Bronchial epithelial cell (primary cell): ENCODE measurements around the gene CKS1B. TPM values are rescaled to one million over a fixed set of nuclear protein-coding genes. Genes with fewer than 3 reads are reported as not detected.

Source experiments
- DNase-seq: peaks from one replicate; pipeline ENCODE4 v3.0.0-alpha.2; 2010; ENCODE audit warnings: low read depth
- FAIRE-seq: peaks from 2 replicates; lab custom pipeline; 2011; peaks lifted over from hg19 to GRCh38; lab: Jason Lieb, UNC
- H3K27me3 ChIP-seq: 2 replicates; pipeline ENCODE4 v1.5.1; 2011; ENCODE audit warnings: low read length; ENCODE audit not compliant: control insufficient read depth, insufficient read depth
- H3K36me3 ChIP-seq: 2 replicates; pipeline ENCODE4 v1.5.1; 2011; ENCODE audit warnings: low read length; ENCODE audit not compliant: control insufficient read depth, insufficient read depth
- H3K4me3 ChIP-seq: 2 replicates; pipeline ENCODE4 v1.5.1; 2011; ENCODE audit warnings: mild to moderate bottlenecking, low read depth, low read length, control low read depth
- total RNA-seq: library from RNA; depleted of rRNA; stranded (reverse); fragments of >200 nt; gene quantifications from 2 replicates; pipeline ENCODE4 v1.2.1, GENCODE V29; 2014
- TF ChIP-seq, protein P1 (sequence below): IDR thresholded peaks from 2 replicates; pipeline ENCODE4 v1.5.1; 2011; ENCODE audit warnings: mild to moderate bottlenecking, moderate library complexity, low read length, control low read depth, inconsistent platforms; ENCODE audit not compliant: insufficient read depth, severe bottlenecking

Gene CKS1B
- total RNA-seq, 1 donor from 2014 or later: 56.3 TPM

DNA sequence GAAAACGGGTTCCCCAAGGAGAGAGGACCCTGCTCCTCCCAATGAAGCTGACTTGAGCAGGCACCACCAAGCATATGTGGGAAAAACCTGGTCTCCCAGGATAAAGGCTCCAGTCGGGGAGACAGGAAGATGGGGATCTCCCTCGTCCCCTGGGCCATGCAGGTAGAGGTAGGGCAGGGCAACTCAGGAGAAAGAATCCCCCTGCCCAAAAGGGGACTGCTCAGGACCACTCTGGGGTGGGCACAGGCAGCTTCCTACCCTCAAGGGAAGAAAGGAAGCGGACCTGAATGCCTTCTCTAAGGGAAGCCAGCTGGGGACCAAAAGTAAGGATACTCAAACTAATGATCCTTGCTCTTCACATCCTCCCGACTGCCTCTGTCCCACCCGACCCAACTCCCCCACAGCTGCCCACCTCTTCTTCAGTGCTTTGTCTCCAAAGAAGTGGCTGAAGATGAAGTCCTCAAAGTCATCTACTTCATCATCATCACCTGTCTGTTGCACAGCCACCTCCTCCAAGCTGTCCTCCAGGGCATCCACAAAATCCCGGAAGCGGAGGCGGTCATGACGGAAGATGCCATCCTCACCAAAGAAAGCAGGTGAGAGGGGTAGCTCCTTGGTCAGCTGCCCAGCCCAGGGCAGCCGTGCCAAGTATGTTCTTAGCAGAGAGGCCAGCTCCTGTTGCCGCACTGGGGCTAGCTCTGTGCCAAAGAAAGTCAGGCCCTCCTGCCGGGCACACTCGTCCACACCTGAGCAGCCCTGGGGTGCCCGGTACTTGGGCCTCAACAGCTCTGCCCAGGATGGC, 29.1 kb upstream of the CKS1B start:
- TF ChIP-seq, protein P1, sequence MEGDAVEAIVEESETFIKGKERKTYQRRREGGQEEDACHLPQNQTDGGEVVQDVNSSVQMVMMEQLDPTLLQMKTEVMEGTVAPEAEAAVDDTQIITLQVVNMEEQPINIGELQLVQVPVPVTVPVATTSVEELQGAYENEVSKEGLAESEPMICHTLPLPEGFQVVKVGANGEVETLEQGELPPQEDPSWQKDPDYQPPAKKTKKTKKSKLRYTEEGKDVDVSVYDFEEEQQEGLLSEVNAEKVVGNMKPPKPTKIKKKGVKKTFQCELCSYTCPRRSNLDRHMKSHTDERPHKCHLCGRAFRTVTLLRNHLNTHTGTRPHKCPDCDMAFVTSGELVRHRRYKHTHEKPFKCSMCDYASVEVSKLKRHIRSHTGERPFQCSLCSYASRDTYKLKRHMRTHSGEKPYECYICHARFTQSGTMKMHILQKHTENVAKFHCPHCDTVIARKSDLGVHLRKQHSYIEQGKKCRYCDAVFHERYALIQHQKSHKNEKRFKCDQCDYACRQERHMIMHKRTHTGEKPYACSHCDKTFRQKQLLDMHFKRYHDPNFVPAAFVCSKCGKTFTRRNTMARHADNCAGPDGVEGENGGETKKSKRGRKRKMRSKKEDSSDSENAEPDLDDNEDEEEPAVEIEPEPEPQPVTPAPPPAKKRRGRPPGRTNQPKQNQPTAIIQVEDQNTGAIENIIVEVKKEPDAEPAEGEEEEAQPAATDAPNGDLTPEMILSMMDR: no peak
- H3K36me3 ChIP-seq: no peaks in the 10 kb centered on the region
- no peak for FAIRE-seq
- no peak overlapping the region for H3K4me3 ChIP-seq
- DNase-seq: no peak
- no peaks in the 10 kb centered on the region for H3K27me3 ChIP-seq

DNA sequence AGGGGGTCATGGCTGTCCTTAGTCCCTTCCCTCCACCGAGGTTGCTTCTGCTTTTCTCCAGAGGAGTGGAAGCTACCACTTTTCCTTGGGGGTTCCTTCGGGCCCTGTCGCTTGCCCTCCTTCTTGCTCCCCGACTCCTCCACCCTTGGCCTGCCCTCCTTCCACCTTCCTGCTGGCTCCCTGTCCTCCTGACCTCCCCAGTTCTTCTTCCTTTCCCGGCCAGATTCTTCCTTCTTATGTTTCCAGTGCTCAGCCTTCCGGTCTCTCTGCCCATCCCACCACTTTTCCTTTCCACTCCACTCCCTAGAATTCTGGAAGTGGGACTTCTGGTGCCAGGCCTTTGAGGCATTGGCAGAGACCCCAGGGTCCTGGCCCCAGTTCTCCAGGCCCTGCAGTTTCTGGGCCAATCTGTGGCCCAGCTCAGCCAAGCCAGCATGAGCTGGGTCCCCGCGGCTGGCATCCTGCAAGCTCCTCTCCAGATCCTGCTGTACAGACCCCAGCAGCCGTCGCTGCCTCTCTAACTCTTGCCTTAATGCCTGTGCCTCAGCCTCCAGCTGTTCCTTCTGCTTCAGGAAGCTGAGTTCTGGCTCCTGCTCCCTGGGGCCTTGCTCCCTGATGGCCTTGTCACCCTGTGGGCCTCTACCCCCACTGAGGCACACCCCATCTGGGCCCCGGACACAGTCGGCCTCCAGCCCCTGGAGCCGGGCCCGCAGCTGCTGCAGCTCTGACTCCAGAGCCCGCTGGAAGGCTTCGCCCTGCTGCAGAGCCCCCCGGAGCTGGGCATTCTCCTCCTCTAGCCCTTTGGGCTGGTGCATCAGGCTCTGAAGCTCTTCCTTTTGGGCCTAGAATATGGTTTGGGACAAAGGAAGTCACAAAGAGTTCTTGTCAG, 28.3 kb upstream of the CKS1B start:
- no peak overlapping the region for H3K4me3 ChIP-seq
- DNase-seq: no peak
- H3K27me3 ChIP-seq: no peaks in the 10 kb centered on the region
- no peak for FAIRE-seq
- TF ChIP-seq, protein P1: no peak
- no peaks in the 10 kb centered on the region for H3K36me3 ChIP-seq

DNA sequence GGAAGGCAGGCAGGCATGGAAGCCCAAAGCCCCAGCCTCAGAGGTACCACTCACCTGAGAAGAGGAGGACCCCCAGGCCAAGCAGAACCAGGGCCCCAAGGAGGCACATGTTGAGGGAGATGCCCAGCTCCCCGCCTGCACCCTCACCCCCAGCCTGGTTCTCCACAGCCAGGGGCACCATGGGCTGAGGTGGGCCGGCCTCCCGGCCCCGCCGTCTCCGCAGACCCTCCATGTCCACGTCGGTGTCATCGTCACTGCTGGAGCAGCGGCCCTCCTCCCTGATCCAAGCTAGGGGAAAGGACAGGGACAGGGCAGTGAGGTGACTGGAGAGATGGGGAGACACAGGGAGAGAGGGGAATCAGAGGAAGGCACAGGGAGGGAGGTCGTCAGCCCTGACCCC, 26.4 kb upstream of the CKS1B start:
- Histone ChIP-seq H3K36me3 (no peaks in the 10 kb centered on the region), H3K4me3 (no peak overlapping the region), H3K27me3 (no peaks in the 10 kb centered on the region)
- FAIRE-seq: no peak
- no peak for DNase-seq
- TF ChIP-seq, protein P1: no peak

DNA sequence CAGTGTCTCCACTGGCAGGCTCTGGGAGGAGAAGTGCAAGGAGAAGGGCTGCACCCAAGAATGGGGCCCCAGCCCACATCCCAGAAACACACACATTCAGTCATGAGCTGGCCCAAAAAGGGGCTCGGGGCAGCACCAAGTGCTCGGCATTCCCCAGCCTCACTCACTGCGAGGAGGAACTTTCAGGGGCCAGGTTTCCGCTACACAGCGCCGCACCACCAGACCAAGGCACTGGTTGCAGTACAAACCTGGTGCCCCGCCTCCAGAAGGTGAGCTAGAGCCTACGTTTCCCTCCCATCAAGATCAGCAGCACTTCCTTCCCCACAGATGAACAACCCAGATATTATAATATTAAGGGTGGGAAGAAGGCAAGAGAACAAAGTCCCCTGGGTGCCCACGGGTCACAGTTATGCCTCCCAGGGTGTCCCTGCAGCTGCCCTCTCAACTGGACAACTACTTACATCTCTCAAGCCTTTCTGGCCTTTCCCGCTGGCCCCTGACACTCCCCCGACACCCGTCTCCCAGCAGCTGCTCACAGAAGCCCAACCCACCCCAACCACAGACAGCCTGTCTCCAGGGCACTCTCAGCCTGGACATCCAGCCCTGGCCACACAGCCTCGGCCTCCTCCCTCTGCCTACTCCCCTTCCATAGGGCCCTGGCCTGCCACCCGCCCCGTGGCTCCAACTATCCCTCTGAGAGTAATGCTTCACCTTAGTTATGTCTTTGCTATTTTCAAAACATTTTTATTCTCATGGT, 22.4 kb upstream of the CKS1B start:
- TF ChIP-seq, protein P1: no peak

DNA sequence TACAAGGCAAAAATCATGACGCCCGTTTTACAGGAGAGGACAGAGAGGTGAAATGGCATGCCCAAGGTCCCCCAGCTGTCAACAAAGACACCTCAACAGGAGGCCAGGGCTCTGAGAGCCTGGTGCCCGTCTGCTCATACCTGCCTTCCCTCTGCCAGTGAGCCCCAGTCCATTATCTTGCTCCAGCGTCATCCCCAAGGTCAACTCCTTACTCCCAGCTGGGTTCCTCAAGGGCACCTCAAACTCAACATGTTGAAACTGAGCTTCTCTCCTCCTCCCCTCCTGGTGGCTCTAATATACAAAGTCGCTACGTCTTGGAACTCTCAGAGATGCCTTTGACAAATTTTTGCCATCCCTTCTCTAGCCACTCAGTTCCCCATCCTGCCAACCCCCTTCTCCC, 21.8 kb upstream of the CKS1B start:
- H3K36me3 ChIP-seq: no peaks in the 10 kb centered on the region
- H3K27me3 ChIP-seq: no peaks in the 10 kb centered on the region
- TF ChIP-seq, protein P1: no peak
- no peak overlapping the region for H3K4me3 ChIP-seq
- FAIRE-seq (no peak), DNase-seq (no peak)

More for the DNA sequence above, 22.4 kb upstream of the CKS1B start:
- H3K36me3 ChIP-seq: no peaks in the 10 kb centered on the region
- no peaks in the 10 kb centered on the region for H3K27me3 ChIP-seq
- no peak overlapping the region for H3K4me3 ChIP-seq
- no peak for FAIRE-seq
- no peak for DNase-seq
